Activated CD8-positive, alpha-beta memory T cell treated with anti-CD3 and anti-CD28 coated beads for 1 hour (primary cell): ENCODE data around the gene ADGRD1.

ENCODE experiments used
- DNase-seq, 2 donors: peaks; one replicate each; pipeline ENCODE4 v3.0.0-alpha.2; 2020; ENCODE audit warnings: low read depth in 1 of 2; ENCODE audit errors: extremely low read depth in 1 of 2

ADGRD1 gene

GRCh38 chr12:131005161-131006035 is 51.7 kb downstream of the ADGRD1 start:
- DNase-seq, result no peak

GRCh38 chr12:131006036-131006735 is 52.5 kb downstream of the ADGRD1 start:
- DNase-seq, result no peak

- no peak for DNase-seq
Measured at GRCh38 chr12:131007031-131007739, 53.5 kb downstream of the ADGRD1 start.

GRCh38 chr12:131007740-131008117 is 54.0 kb downstream of the ADGRD1 start:
- no peak for DNase-seq

DNA sequence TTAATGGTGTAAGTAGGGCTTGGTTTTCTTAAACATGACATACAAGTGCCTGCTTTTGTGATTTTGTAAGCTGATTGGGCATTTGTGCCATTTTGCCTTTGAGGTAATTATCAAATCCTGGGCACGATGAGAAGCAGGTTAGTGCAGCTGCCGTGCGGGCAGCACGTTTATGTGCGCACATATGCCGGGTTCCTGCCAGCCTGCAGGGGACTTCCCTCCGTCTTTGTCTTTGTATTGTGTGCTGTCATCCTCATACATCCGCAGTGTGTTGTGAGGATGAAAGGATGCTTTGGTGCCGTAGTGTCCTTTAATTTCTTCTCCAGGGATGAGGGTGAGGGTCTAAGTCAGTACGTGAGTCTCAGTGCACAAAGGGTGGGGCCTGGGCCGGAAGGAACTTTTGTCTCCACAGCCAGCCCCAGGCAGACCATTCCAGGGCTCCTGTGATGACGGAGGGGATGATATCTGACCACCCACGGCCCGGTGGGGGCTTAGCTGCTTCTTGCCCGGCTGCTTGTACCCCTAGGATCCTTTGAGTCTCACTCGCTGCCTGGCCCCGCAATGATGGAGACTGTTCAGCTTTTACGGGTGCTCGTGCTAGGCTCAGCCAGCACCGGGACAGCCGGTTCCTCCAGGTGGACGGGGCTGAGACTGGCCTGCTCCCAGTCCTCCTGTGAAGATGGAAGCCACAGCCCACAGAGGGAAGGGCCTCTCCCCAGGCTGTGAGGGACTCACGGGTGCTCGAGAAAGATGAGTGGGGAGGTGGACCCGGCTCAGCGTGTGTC is 54.6 kb downstream of the ADGRD1 start:
- no peak for DNase-seq

DNA sequence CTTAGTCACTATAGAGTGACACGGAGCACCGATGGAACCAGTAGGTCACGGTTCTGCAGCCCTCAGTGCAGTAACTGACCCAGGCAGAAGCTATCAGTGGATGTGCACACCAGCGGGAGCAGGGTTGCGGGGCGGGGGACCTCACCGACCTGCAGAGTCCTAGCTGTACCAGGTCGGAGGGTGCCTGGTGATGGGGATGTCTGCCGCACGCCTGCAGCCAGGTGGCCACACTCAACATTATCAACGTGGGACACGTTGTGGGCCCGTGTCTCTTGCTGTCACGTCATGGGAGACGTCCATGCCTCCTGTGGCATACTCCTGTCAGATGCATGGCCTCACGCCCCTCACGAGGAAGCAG is 55.2 kb downstream of the ADGRD1 start:
- DNase-seq, result no peak

- DNase-seq, result no peak
Measured at GRCh38 chr12:131009595-131010395, 56.1 kb downstream of the ADGRD1 start.

DNA sequence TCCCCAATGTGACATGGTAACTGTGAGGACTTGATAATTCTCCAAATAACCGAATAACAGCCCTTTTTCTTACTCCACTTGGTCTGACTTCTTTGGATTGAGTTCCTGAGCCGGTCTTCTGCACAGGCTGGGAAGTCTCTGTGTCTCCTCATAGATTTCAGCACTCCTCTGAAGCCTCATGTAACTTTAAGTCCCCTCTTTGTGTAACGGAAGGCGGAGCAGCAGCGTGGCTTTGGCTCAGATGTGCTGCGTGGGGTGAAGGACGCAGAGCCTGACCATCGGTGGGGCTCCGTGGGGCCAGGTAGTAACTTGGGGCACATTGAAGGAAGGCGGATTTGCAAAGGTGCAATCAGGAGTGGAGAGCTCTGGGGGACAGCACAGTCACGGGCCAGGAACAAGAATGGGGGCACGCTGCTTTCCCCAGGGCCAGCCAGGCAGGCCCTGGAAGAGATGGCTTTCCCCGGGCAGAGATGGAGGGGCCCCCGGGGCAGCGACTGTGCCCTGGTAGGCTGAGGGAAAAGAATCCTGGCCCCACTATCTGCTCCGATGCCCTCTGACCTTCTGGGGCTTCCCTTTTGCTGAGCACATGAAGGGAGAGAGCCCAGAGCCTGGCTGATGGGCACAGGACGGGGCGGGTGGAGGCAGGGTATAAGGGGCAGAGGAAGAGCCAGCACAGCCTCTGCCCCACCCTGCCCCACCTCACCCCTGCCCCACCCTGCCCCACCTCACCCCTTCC is 56.9 kb downstream of the ADGRD1 start:
- no peak for DNase-seq

GRCh38 chr12:131011165-131012079 is 57.7 kb downstream of the ADGRD1 start:
- no peak for DNase-seq

- DNase-seq, result no peak
Measured at GRCh38 chr12:131012279-131013069, 58.8 kb downstream of the ADGRD1 start.

GRCh38 chr12:131013118-131013517 is 59.4 kb downstream of the ADGRD1 start:
- no peak for DNase-seq

GRCh38 chr12:131014343-131014742 is 60.6 kb downstream of the ADGRD1 start:
- no peak for DNase-seq

DNA sequence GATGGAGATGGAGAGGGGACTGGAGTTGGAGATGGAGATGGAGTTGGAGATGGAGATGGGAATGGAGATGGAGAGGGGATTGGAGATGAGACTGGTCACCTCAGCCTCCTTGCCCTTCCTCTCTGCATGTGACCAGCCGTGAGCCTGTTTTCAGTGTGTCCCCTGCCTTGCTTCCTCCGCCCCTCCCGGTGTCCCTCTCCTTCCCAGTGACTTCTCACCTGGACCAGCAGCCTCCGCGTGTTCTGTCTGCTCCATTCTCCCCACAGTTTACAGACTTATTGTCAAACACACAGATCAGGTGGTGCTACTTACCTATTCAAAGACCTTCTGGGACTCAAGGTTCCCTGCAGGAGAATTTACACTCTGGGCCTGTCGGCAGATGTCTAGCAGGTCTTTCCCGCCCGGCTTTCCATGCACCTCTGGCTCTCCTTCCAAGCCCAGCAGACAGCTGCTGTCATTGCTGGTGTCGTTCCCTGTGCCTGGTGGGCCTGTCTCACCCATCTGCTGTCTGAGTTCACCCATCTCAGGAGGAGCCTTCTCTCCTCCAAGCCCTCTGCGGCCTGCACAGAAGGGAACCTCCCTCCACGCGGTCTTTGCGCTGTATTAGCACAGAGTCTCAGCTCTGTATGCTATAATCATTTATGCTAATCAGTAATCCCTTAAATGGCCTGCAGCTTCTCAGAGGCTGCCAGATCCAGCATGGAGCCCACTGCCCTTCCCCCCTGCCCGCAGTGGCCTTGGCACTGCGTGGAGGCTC is 62.1 kb downstream of the ADGRD1 start:
- no peak for DNase-seq

DNA sequence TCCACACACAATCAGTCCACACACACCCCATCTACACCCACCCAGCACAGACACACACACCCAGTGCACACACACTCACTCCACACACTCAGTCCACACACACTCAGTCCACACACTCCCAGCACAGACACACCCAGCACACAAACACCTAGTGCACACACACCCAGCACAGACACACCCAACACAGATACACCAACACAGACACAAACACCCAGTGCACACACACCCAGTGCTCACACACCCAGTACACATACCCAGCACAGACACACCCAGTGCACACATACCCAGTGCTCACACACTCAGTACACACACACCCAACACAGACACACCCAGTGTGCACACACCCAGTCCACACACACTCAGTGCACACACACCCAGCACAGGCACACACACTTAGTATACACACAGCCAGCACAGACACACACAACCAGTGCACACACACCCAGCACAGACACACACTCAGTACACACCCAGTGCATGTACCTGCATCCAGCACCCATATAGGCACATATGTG is 63.8 kb downstream of the ADGRD1 start:
- no peak for DNase-seq

DNA sequence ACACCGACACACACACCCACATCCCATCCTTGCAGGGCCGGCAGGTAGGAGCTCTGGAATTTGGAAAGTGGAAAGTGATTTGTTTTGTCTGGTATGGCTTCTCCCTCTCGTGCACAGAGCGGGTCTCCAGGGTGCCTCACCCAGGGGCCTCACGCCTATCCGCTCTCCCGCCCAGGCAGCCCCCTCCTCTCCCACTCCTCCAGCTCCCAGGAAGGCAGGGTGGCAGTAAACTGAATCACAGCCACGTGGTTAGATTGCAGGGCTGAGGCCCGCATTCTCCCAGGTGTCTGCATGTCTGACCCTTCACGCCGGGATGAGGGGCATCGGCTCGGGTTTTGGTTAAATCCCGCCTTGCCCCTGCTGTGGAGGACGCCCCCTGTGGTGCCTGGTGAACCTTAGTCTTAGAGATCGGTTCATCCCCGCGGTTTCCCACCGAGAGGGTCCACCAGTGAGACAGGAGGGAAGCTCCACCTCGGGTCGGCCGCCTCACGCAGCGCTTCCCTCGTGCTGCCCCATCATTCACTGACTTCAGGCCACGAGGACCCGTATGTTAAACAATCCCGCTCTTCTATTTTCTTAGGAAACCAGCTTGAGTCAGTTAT is 64.4 kb downstream of the ADGRD1 start:
- no peak for DNase-seq

GRCh38 chr12:131018808-131019397 is 65.2 kb downstream of the ADGRD1 start:
- no peak for DNase-seq
